Neural crest cell (in vitro differentiated cells): ENCODE measurements around the gene IL6ST. TPM values are rescaled to one million over a fixed set of nuclear protein-coding genes. Genes with fewer than 3 reads are reported as not detected.

Experiments used
- DNase-seq: peaks from one replicate; pipeline ENCODE4 v3.0.0; 2021; ENCODE audit warnings: low read depth, mixed read lengths, low spot score
- H3K27ac Mint-ChIP-seq: one replicate; pipeline ENCODE4 v1.8.0; 2021; ENCODE audit warnings: mild to moderate bottlenecking, mixed read lengths; ENCODE audit not compliant: unreplicated experiment
- H3K27me3 Mint-ChIP-seq: 2 replicates; pipeline ENCODE4 v1.8.0; 2021; ENCODE audit warnings: low read depth, mild to moderate bottlenecking, mixed read lengths
- H3K36me3 Mint-ChIP-seq: 2 replicates; pipeline ENCODE4 v1.8.0; 2021; ENCODE audit warnings: low read depth, mild to moderate bottlenecking, mixed read lengths
- H3K4me1 Mint-ChIP-seq: 2 replicates; pipeline ENCODE4 v1.8.0; 2021; ENCODE audit warnings: mixed read lengths
- H3K4me3 Mint-ChIP-seq: one replicate; pipeline ENCODE4 v1.8.0; 2021; ENCODE audit warnings: mild to moderate bottlenecking, mixed read lengths
- H3K9me3 Mint-ChIP-seq: 2 replicates; pipeline ENCODE4 v1.8.0; 2021; ENCODE audit warnings: mixed read lengths
- CTCF ChIP-seq: fragments of 200-600 bp; sonication (generic); conservative IDR thresholded peaks from 2 replicates; pipeline ENCODE4 v1.5.0; 2021; ENCODE audit warnings: antibody characterized with exemption, mild to moderate bottlenecking
- total RNA-seq: library from RNA; stranded (reverse); gene quantifications from 2 replicates; pipeline ENCODE4 v1.2.1, GENCODE V29; 2021

IL6ST gene
- total RNA-seq, 1 donor from 2014 or later = 39.6 TPM

- no peak overlapping the region for H3K4me3 Mint-ChIP-seq
- H3K36me3 Mint-ChIP-seq = no peaks in the 10 kb centered on the region
- H3K27ac Mint-ChIP-seq = no peak overlapping the region
- H3K27me3 Mint-ChIP-seq = no peaks in the 10 kb centered on the region
- DNase-seq = no peak
- TF ChIP-seq CTCF = no peak
- no peaks in the 10 kb centered on the region for H3K4me1 Mint-ChIP-seq
- no peaks in the 10 kb centered on the region for H3K9me3 Mint-ChIP-seq
These were observed 62.1 kb downstream of the IL6ST start for GRCh38 chr5:55932700-55933099.

DNA sequence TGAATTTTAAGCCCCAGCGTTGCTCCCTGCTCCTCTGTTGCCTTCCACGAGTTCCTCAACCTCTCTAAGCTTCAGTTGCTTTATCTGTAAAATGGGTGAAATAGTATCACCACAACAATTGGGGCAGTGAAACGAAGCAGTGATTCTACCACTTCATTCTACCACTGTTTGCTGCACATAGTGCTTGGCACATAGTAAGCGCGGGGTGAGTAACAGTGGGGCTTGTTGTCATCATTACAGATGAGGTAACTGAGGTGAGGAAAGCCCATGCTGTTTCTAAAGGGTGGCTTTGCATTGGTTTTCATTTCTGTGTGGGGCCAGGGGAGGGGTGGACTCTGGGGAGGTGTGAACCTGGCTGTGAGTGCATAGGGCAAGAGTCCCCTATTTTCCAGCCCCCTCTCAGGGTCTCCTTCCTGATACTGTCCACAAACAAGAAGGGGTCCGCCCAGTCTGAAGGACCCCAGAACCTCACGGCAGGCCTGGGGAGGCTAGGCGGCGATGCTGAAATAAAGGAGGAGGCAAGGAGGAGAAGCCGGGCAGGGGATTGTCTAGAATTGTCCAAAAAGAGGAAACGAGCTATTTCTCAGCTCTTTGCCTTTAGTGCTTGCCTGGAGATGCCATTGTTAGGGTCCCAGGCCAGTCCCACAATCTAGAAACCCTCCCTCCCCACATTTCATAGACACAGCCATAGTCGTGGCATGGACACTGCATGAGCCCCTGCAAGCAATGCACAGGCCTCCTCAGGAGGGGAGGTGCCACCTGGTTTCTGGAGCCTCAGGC lies 65.6 kb downstream of the IL6ST start:
- H3K27me3 Mint-ChIP-seq = no peaks in the 10 kb centered on the region
- no peaks in the 10 kb centered on the region for H3K9me3 Mint-ChIP-seq
- H3K4me1 Mint-ChIP-seq = no peaks in the 10 kb centered on the region
- TF ChIP-seq CTCF = no peak
- H3K4me3 Mint-ChIP-seq = no peak overlapping the region
- H3K27ac Mint-ChIP-seq = no peak overlapping the region
- no peaks in the 10 kb centered on the region for H3K36me3 Mint-ChIP-seq
- DNase-seq = no peak

- H3K36me3 Mint-ChIP-seq = no peaks in the 10 kb centered on the region
- H3K27ac Mint-ChIP-seq = no peak overlapping the region
- H3K9me3 Mint-ChIP-seq = no peaks in the 10 kb centered on the region
- TF ChIP-seq CTCF = no peak
- no peak overlapping the region for H3K4me3 Mint-ChIP-seq
- peaks cover 6% of the 10 kb centered on the region for H3K4me1 Mint-ChIP-seq
- no peak for DNase-seq
- no peaks in the 10 kb centered on the region for H3K27me3 Mint-ChIP-seq
These were observed 66.7 kb downstream of the IL6ST start for GRCh38 chr5:55927861-55928655.

DNA sequence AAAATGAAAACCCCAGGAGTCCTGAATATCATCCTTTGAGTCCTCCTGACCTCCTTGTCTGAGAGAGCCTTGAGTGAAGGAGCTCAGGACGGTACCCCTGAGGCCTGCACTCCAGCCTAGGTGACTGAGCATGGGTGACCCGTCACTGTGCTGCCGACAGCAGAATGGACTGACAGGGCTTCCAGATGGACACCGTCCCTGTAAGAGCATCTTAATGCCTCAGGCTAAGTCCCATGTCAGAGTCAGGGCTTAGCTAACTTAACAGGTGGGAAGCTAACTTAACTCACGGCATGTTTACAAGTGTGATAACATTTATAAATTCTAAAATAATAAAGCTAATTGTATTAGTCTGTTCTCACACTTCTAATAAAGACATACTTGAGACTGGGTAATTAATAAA lies 68.3 kb downstream of the IL6ST start:
- peaks cover 6% of the 10 kb centered on the region for H3K4me1 Mint-ChIP-seq
- no peak for TF ChIP-seq CTCF
- no peak for DNase-seq
- H3K27ac Mint-ChIP-seq = no peak overlapping the region
- no peaks in the 10 kb centered on the region for H3K36me3 Mint-ChIP-seq
- no peaks in the 10 kb centered on the region for H3K27me3 Mint-ChIP-seq
- H3K9me3 Mint-ChIP-seq = no peaks in the 10 kb centered on the region
- no peak overlapping the region for H3K4me3 Mint-ChIP-seq

DNA sequence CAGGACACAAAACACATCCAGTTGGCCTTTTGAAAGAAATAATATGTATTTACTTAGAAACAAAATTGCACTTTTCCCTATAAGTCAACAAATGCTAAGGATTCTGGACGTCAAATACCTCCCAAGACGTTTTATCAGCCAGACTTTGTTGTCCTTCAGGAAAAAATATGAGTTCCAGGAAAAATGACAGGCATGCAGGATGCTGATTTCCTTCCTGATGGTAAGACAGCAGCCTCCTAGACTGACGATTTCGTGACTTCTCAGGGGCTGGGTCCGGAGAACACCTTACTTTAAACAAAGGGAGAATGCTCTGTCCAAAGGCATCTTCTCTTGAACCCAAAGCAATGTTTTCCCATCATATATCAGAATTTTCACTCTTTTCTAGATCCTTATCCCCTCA lies 69.1 kb downstream of the IL6ST start:
- Mint-ChIP-seq H3K27me3 (no peaks in the 10 kb centered on the region), H3K4me1 (peaks cover 6% of the 10 kb centered on the region), H3K9me3 (no peaks in the 10 kb centered on the region), H3K27ac (no peak overlapping the region), H3K36me3 (no peaks in the 10 kb centered on the region), H3K4me3 (no peak overlapping the region)
- TF ChIP-seq CTCF = no peak
- no peak for DNase-seq
